Stimulated activated CD8-positive, alpha-beta memory T cell treated with anti-CD3 and anti-CD28 coated beads, Interleukin-7, amount 100 ng/mL, for 48 hours (primary cell): Measurements from ENCODE around the gene SAE1.
"Not testable (repeated sequence)": the region's sequence is repeated elsewhere in the genome, so short reads cannot be mapped to it uniquely, and the experiment has no call there.

Source experiments
- DNase-seq, 2 donors: peaks; one replicate each; pipeline ENCODE4 v3.0.0-alpha.2; 2020; ENCODE audit warnings: low read depth in 1 of 2; ENCODE audit errors: extremely low read depth in 1 of 2

SAE1 gene

GRCh38 chr19:47130589-47131227 is at the start of gene SAE1:
Gene SAE1, plus strand, starts transcription at chr19:47130835. Its CDS starts 96 bp downstream, at chr19:47130931.
- DNase-seq = peak; percentile 91 to 94

- DNase-seq = no peak
Observed at GRCh38 chr19:47081095-47081494, 49.5 kb upstream of the SAE1 start.

GRCh38 chr19:47082493-47082892 is 48.1 kb upstream of the SAE1 start:
- DNase-seq = no peak

- no peak for DNase-seq
Observed at GRCh38 chr19:47084879-47085439, 45.7 kb upstream of the SAE1 start.

GRCh38 chr19:47086280-47086679 is 44.4 kb upstream of the SAE1 start:
- DNase-seq = no peak

GRCh38 chr19:47089767-47090350 is 40.8 kb upstream of the SAE1 start:
- no peak for DNase-seq

- DNase-seq = no peak
Observed at GRCh38 chr19:47093254-47093653, 37.4 kb upstream of the SAE1 start.

- peak; percentile 43 to 69 for DNase-seq
Observed at GRCh38 chr19:47093841-47094240, 36.8 kb upstream of the SAE1 start.

GRCh38 chr19:47094557-47095475 is 35.8 kb upstream of the SAE1 start:
- DNase-seq = peak; percentile 40 to 65

GRCh38 chr19:47095476-47096099 is 35.0 kb upstream of the SAE1 start:
- no peak for DNase-seq

GRCh38 chr19:47096100-47096704 is 34.4 kb upstream of the SAE1 start:
- DNase-seq = no peak

GRCh38 chr19:47096721-47097120 is 33.9 kb upstream of the SAE1 start:
- no peak for DNase-seq

- DNase-seq = no peak
Observed at GRCh38 chr19:47097396-47098201, 33.0 kb upstream of the SAE1 start.

- DNase-seq = no peak
Observed at GRCh38 chr19:47098608-47099007, 32.0 kb upstream of the SAE1 start.

- no peak for DNase-seq
Observed at GRCh38 chr19:47099576-47100050, 31.0 kb upstream of the SAE1 start.

- DNase-seq = no peak
Observed at GRCh38 chr19:47100290-47100689, 30.3 kb upstream of the SAE1 start.

- DNase-seq = not testable (repeated sequence)
Observed at GRCh38 chr19:47101116-47101515, 29.5 kb upstream of the SAE1 start.

- DNase-seq = no peak
Observed at GRCh38 chr19:47102346-47103060, 28.1 kb upstream of the SAE1 start.

GRCh38 chr19:47104680-47105079 is 26.0 kb upstream of the SAE1 start:
- DNase-seq = no peak
